Measurements from ENCODE around the gene STARD5. TPM values are rescaled to one million over a fixed set of nuclear protein-coding genes. Genes with fewer than 3 reads are reported as not detected.

The STARD5 gene
- total RNA-seq, 2 donors from 2014 or later: 7.3 to 14.9 TPM

DNA sequence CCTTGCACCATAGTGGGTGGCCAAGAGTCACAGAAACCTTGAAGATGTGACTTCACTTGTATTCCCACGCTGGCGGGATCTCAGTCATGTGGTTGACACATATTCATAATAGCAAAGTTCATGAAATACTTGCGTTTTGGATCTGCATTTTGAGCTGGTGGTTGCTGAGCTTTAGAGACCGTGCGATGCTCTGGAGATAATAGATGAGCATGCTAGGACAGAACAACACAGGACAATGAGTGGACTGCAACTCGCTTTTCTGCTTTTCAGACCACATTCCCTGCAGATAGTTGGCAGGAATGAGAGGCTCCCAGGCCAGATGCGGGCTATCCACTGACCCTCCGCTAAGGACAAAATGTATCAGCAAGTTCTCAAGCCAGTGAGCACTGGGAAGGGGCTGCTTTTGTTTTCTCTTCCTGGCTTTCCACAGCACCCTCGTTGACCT lies 13.8 kb upstream of the STARD5 start:
- peak overlapping the region in 1 of 2 donors; percentile 42 for H3K27ac ChIP-seq
- ATAC-seq (ENCODE audit: insufficient number of reproducible peaks, low FRiP score, low read depth): no peak

DNA sequence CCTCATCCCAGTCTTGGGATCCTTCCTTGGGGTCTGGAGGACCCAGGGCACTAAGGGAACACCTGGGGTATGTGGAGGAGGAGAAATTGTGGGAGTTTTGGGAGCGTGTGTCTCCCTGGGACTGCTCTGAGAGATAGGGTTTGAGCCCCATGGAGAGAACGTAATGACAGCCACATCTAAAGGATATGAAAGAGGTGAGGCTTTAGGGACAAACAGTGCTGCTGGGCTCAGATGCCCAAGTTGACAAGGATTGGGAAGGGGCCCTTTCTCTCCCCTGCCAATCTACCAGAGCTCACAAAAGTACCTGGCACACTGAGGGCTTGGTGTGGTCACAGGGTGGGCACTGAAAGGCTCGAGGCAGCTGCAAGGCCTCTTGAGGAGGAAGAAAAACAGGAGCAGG lies 13.3 kb upstream of the STARD5 start:
- Histone ChIP-seq H3K4me3 (no peak overlapping the region), H3K36me3 (no peaks in the 10 kb centered on the region), H3K27me3 (replicated peaks; ENCODE audit: insufficient read depth) (no peaks in the 10 kb centered on the region), H3K27ac (no peak overlapping the region), H3K9me3 (no peaks in the 10 kb centered on the region), H3K4me1 (ENCODE audit: control insufficient read depth in 1 of 2, low read depth in 2 of 2) (peaks cover 13 to 17% of the 10 kb centered on the region in 2 donors)
- ATAC-seq (ENCODE audit: insufficient number of reproducible peaks, low FRiP score, low read depth) (no peak), DNase-seq (ENCODE audit: low spot score) (no peak)
- TF ChIP-seq CTCF (IDR thresholded peaks at IDR 0.05): no peak

More for the DNA sequence above, 13.8 kb upstream of the STARD5 start:
- Histone ChIP-seq H3K4me3 (peak overlapping the region; percentile 38), H3K4me1 (ENCODE audit: control insufficient read depth in 1 of 2, low read depth in 2 of 2) (peaks cover 13 to 17% of the 10 kb centered on the region in 2 donors), H3K27me3 (replicated peaks; ENCODE audit: insufficient read depth) (no peaks in the 10 kb centered on the region), H3K36me3 (no peaks in the 10 kb centered on the region), H3K9me3 (no peaks in the 10 kb centered on the region)
- no peak for DNase-seq (ENCODE audit: low spot score)
- TF ChIP-seq CTCF (IDR thresholded peaks at IDR 0.05): no peak

DNA sequence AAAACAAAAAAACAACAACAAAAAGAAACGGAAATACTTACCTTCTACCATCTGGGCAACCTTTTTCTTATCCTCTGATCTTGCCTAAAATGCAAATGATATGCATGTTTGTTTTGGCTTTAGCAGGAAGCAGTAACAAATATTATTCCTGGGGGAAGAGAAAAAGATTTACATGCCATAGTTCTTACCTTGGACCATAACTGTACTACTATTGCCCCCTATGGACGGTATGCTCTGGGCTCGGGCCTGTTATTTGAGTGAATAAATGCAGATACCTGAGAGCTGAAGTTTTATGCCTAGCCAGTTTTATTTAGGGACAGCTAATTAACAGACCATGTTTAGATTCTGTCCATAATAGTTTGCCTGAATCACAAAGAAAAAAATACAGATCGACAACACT lies 12.6 kb upstream of the STARD5 start:
- Histone ChIP-seq H3K4me3 (no peak overlapping the region), H3K36me3 (no peaks in the 10 kb centered on the region), H3K27ac (no peak overlapping the region), H3K27me3 (replicated peaks; ENCODE audit: insufficient read depth) (no peaks in the 10 kb centered on the region), H3K4me1 (ENCODE audit: control insufficient read depth in 1 of 2, low read depth in 2 of 2) (peaks cover 13 to 18% of the 10 kb centered on the region in 2 donors), H3K9me3 (no peaks in the 10 kb centered on the region)
- no peak for DNase-seq (ENCODE audit: low spot score)
- no peak for ATAC-seq (ENCODE audit: insufficient number of reproducible peaks, low FRiP score, low read depth)
- no peak for TF ChIP-seq CTCF (IDR thresholded peaks at IDR 0.05)

DNA sequence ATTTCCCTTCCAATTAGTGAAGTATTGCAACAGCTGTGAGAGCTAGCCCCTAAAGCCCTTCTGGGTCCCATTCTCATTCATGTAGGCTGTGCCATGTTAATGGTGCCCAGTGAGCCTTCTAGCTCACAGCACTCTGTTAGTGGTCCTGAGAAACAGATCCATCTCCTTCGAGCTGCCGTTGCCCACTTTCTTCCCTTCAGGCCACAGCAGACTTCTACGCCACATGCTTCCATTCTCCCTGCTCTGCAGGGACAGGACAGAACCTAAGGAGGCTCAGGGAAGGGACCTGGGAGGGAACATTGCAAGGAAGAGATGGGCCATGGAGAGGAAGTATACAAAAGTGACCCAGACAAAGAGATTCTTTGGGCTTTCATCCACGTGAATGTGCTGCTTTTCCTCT lies 11.7 kb upstream of the STARD5 start:
- no peak for TF ChIP-seq CTCF (IDR thresholded peaks at IDR 0.05)
- H3K36me3 ChIP-seq: no peaks in the 10 kb centered on the region
- H3K9me3 ChIP-seq: no peaks in the 10 kb centered on the region
- peaks cover 13 to 21% of the 10 kb centered on the region in 2 donors for H3K4me1 ChIP-seq (ENCODE audit: control insufficient read depth in 1 of 2, low read depth in 2 of 2)
- DNase-seq (ENCODE audit: low spot score) (no peak), ATAC-seq (ENCODE audit: insufficient number of reproducible peaks, low FRiP score, low read depth) (no peak)
- no peaks in the 10 kb centered on the region for H3K27me3 ChIP-seq (replicated peaks; ENCODE audit: insufficient read depth)
- H3K27ac ChIP-seq: no peak overlapping the region
- H3K4me3 ChIP-seq: no peak overlapping the region

DNA sequence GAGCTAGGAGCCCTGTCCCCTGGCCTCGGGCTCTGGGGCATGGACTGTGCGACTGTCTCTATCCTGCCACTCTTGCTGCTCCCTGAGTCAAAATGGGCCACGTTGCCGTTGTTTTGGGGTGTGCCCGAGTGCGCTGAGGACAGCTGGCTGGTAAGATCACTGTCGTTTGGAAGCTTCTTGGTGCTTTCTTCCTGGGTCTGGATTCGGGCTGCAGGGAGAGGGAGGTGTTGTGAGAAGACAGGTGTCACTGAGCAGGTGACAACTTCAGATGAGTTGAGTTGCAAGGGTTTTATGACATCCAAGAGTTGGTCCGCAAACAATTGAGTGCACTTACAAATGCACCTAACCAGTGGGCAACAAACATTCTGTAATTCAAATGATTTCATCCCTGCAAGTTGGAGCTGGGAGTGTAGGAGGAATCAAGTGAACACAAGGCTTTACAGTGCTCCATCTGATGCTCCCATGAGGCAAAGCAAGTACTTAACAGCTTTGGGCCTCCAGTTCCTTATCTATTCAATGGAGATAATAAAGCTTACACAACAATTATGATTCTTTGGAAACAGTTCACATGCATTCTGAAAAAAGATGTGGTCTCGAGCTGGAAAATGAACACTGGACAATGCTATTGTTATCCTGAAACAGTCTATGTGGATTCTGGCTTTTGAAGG lies 11.0 kb upstream of the STARD5 start:
- DNase-seq (ENCODE audit: low spot score): no peak
- no peak for TF ChIP-seq CTCF (IDR thresholded peaks at IDR 0.05)
- H3K27ac ChIP-seq: no peak overlapping the region
- H3K9me3 ChIP-seq: no peaks in the 10 kb centered on the region
- peaks cover 13 to 21% of the 10 kb centered on the region in 2 donors for H3K4me1 ChIP-seq (ENCODE audit: control insufficient read depth in 1 of 2, low read depth in 2 of 2)
- no peaks in the 10 kb centered on the region for H3K27me3 ChIP-seq (replicated peaks; ENCODE audit: insufficient read depth)
- no peak for ATAC-seq (ENCODE audit: insufficient number of reproducible peaks, low FRiP score, low read depth)
- no peaks in the 10 kb centered on the region for H3K36me3 ChIP-seq
- no peak overlapping the region for H3K4me3 ChIP-seq

Measured in thoracic aorta (tissue), 2 donors.